Nephron (organoid): ENCODE measurements around the gene SSBP3.

ENCODE experiments used
- H3K27ac Mint-ChIP-seq, 3 experiments: 2 replicates each; pipeline ENCODE4 v1.8.0; 2020; ENCODE audit warnings: mixed read lengths in 3 of 3, mild to moderate bottlenecking in 2 of 3, moderate library complexity in 1 of 3
- H3K27me3 Mint-ChIP-seq: 2 replicates; pipeline ENCODE4 v1.8.0; 2021; ENCODE audit warnings: low read depth, mild to moderate bottlenecking, moderate library complexity, mixed read lengths
- H3K36me3 Mint-ChIP-seq: 2 replicates; pipeline ENCODE4 v1.8.0; 2020; ENCODE audit warnings: low read depth, mixed read lengths
- H3K4me1 Mint-ChIP-seq: 2 replicates; pipeline ENCODE4 v1.8.0; 2020; ENCODE audit warnings: mixed read lengths
- H3K4me3 Mint-ChIP-seq, 3 experiments: 2 replicates each; pipeline ENCODE4 v1.8.0; 2020; ENCODE audit warnings: mild to moderate bottlenecking in 3 of 3, mixed read lengths in 3 of 3, moderate library complexity in 2 of 3
- H3K9me3 Mint-ChIP-seq: 2 replicates; pipeline ENCODE4 v1.8.0; 2020; ENCODE audit warnings: mixed read lengths
- TF ChIP-seq, protein P1 (sequence below), 3 experiments: fragments of 200-600 bp; sonication (generic); IDR thresholded peaks; one replicate each; pipeline ENCODE4 v1.5.0; 2021; ENCODE audit warnings: antibody characterized with exemption in 3 of 3; ENCODE audit not compliant: unreplicated experiment in 3 of 3

SSBP3 gene

DNA sequence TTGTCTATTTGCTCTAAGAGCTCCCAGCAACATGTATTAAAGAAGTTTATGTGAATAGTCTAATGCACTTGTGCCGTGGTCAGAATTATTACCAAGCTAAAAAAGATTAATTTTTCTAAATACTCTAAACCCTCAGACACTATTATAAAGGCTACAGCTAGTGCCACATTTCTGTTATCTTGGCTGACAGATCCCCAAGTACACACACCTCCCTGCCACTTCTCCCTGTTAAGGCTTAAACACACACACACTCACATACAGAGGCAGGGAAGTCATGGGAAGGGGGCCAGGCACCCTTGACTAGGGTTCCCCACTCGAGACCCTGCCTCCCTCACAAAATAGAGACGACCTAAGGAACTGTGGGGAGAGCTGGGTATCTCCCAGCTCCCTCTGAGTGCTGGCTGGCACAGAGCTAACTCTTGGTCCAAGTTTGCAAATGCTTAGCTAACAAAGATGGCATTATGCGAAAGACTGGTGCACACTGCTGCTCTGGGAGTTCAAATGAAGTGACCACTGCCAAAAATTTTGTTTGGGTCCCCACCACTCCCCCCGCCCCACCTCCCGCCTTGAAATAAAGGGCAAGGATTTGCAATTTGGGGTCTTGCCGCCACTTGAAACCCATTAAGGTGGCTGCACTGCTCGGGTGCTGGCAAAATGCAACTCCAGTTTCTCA lies 9.8 kb downstream of the SSBP3 start:
- TF ChIP-seq, protein P1, sequence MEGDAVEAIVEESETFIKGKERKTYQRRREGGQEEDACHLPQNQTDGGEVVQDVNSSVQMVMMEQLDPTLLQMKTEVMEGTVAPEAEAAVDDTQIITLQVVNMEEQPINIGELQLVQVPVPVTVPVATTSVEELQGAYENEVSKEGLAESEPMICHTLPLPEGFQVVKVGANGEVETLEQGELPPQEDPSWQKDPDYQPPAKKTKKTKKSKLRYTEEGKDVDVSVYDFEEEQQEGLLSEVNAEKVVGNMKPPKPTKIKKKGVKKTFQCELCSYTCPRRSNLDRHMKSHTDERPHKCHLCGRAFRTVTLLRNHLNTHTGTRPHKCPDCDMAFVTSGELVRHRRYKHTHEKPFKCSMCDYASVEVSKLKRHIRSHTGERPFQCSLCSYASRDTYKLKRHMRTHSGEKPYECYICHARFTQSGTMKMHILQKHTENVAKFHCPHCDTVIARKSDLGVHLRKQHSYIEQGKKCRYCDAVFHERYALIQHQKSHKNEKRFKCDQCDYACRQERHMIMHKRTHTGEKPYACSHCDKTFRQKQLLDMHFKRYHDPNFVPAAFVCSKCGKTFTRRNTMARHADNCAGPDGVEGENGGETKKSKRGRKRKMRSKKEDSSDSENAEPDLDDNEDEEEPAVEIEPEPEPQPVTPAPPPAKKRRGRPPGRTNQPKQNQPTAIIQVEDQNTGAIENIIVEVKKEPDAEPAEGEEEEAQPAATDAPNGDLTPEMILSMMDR (IDR thresholded peaks at IDR 0.05; ENCODE audit: unreplicated experiment in 3 of 3), result no peak
- H3K27ac Mint-ChIP-seq, result peak overlapping the region; percentile 69 to 89 (median 82)
- no peaks in the 10 kb centered on the region for H3K9me3 Mint-ChIP-seq
- no peak overlapping the region for H3K4me3 Mint-ChIP-seq
- H3K27me3 Mint-ChIP-seq, result peaks cover 3% of the 10 kb centered on the region
- peaks cover 86% of the 10 kb centered on the region for H3K36me3 Mint-ChIP-seq
- peaks cover 70% of the 10 kb centered on the region for H3K4me1 Mint-ChIP-seq

DNA sequence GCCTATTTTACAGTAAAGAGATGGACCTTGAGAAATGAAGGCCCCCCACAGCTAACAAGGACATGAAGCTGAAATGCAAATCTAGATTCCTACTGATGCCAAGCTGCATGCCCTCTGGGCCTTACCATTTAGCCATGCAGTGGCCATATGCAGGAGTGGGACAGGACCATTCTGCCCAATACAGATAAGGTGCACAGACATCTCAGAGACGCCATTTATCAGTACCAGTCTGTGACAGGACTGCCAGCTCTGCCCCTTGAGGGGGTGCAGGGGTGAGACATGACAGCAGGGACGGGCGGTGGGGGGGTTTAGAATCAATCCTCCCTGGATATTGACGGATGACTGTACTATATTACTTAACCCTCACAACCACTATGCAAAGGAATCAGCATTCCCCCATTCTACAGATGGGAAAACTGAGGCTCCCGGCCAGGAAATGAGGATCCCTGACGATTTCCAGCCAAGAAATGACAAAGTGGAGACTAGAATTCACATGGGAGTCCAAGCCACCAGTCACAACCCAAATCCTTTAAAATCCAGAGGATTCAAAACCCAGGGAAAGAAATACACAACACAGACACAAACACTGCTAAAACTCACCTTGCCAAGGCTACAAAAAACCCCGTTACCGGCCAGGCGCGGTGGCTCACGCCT lies 10.8 kb downstream of the SSBP3 start:
- H3K4me3 Mint-ChIP-seq, result no peak overlapping the region
- H3K27me3 Mint-ChIP-seq, result peaks cover 3% of the 10 kb centered on the region
- H3K4me1 Mint-ChIP-seq, result peaks cover 68% of the 10 kb centered on the region
- peaks cover 84% of the 10 kb centered on the region for H3K36me3 Mint-ChIP-seq
- TF ChIP-seq, protein P1 (IDR thresholded peaks at IDR 0.05; ENCODE audit: unreplicated experiment in 3 of 3), result no peak
- no peak overlapping the region for H3K27ac Mint-ChIP-seq
- no peaks in the 10 kb centered on the region for H3K9me3 Mint-ChIP-seq

DNA sequence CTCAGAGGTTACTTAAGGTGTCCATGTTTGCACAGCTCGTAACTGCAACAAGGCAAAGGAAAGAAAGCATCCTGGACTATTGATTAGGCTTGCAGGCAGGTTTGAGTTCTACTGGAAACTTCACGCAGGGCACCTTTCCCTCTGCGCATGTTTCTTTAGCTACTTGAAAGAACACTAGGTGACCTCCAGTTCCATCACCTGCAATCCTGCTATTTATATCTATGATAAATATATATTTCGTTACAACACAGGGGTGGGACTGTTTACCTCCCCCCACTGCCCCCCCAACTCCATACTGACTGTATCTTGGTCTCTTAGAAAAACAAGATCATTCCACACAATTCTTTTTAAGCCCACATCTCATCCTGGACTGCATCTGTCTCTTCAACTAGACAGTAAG lies 12.1 kb downstream of the SSBP3 start:
- H3K4me1 Mint-ChIP-seq, result peaks cover 63% of the 10 kb centered on the region
- peaks cover 3% of the 10 kb centered on the region for H3K27me3 Mint-ChIP-seq
- no peak overlapping the region for H3K4me3 Mint-ChIP-seq
- H3K9me3 Mint-ChIP-seq, result no peaks in the 10 kb centered on the region
- no peak overlapping the region for H3K27ac Mint-ChIP-seq
- peaks cover 79% of the 10 kb centered on the region for H3K36me3 Mint-ChIP-seq
- TF ChIP-seq, protein P1 (IDR thresholded peaks at IDR 0.05; ENCODE audit: unreplicated experiment in 3 of 3), result no peak

DNA sequence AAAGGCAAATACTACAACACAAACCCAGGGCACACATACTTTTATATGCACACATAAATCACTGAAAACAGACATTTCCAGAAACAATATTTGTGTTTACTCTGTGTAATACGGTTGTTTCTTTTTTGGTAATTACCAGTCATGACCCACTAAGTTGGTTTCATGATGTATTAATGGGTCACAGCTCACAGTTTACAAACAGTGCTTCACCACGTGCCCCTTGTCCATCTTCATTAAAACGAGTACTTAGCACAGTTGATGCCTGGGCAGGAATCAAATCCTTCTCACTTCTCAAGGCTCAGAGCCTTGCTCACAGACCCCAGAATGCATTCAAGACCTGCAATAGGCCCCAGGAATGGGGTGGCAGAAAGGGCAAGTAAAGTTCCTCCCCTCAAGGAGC lies 13.8 kb downstream of the SSBP3 start:
- Mint-ChIP-seq H3K27me3 (peaks cover 3% of the 10 kb centered on the region), H3K36me3 (peaks cover 77% of the 10 kb centered on the region), H3K4me3 (no peak overlapping the region), H3K4me1 (peaks cover 57% of the 10 kb centered on the region), H3K9me3 (no peaks in the 10 kb centered on the region), H3K27ac (no peak overlapping the region)
- TF ChIP-seq, protein P1 (IDR thresholded peaks at IDR 0.05; ENCODE audit: unreplicated experiment in 3 of 3), result no peak

DNA sequence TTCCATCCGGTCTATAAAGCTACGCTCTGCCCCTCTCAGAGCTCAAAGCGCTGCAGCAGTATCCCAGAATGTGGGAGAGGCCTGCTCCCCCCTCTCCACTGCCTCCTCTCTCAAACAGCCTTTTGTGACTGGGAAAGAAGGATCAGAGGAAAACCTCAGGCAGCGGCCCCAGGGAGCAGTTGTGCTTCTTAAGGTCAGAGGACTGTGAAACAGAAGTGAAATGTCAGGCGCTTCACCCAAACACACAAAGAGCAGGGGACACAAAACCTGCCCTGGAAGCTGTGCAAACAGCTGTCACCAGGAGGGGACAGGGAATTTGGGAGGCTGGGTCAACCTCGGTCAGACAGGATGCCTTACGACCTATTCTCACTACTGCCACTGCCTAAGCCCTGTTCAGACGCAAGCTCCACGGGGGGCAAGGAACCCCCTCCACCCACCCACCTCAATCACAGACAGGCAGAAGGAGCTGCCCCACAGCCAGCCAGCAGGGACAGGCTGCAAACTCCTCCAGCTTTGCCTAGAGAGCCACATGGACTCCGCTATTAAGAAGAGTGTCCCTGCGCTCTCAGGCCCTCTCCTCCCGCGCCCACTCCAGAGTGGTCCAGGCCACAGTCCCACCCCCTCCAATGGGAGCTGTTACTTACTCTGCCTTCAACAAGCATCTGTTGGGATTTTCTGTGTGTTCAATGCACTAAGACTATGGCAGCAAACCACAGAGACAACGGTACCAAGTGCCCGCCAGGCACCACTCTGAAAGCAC lies 14.6 kb downstream of the SSBP3 start:
- H3K27me3 Mint-ChIP-seq, result peaks cover 3% of the 10 kb centered on the region
- H3K36me3 Mint-ChIP-seq, result peaks cover 71% of the 10 kb centered on the region
- peaks cover 55% of the 10 kb centered on the region for H3K4me1 Mint-ChIP-seq
- TF ChIP-seq, protein P1 (IDR thresholded peaks at IDR 0.05; ENCODE audit: unreplicated experiment in 3 of 3), result no peak
- H3K4me3 Mint-ChIP-seq, result no peak overlapping the region
- peak overlapping the region; percentile 47 to 52 (median 50) for H3K27ac Mint-ChIP-seq
- no peaks in the 10 kb centered on the region for H3K9me3 Mint-ChIP-seq
